Superior temporal gyrus (tissue), 1 donor: ENCODE measurements around the gene DNTT.
"Not testable (repeated sequence)": the region's sequence is repeated elsewhere in the genome, so short reads cannot be mapped to it uniquely, and the experiment has no call there.

ENCODE experiments used
- DNase-seq: peaks from one replicate; pipeline ENCODE4 v3.0.0-alpha.2; 2016; ENCODE audit errors: extremely low spot score

The DNTT gene

DNA sequence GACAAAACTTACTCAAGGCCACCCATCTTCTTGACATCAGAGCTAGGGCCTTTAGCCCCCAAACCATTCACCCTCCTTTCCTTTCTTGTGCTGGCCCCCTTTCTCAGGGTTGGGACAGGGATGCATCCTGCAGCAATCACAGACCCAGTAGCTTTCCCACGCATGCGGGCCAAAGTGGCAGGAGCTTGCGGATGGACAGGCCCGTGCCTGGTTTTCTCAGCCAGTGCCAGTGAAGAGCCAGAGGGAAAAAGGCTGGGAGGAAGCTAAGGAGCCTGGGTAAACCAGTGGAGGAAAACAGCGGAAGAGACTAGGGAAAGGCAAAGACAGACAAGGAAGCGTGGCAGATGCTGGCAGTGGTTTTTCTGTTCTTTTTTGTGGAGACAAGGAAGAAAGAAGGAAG, 27.8 kb upstream of the DNTT start:
- DNase-seq = no peak

DNA sequence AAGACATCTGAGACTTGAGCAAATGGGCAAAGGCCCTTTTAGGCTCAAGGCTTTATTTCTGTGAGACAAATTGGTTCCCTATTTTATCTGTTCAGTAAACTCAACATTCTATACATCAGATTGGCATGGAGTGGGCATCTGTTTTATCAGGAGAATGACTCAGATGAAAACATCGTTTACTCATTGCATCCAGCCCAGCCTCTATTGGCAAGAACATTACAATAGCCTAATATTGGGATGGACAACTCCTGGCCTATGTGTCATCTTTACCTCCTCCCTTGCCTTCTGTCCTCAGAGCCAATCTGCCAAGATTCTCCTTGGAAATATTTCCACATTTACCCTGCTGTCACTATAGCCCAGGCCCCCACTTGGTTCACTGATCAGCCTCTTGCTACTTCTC, 27.4 kb upstream of the DNTT start:
- DNase-seq = no peak

DNA sequence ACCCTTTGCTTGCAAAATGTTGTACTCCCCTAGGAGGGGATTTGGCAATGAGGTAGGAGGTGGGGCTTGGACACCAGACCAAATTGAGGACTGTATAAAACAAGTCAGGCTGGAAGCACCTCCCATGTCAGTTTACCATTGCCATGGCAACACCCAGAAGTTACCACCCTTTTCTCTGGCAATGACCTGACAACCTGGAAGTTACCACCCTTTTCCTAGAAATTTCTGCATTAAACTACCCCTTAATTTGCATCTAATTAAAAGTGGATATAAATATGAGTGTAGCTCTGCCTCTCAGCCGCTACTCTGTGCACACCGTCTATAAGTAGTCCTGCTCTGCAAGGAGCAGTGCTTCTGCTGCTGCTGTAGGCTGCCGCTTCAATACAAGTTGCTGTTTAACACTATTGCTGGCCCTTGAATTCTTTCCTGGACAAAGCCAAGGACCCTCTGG, 25.0 kb upstream of the DNTT start:
- DNase-seq = no peak

DNA sequence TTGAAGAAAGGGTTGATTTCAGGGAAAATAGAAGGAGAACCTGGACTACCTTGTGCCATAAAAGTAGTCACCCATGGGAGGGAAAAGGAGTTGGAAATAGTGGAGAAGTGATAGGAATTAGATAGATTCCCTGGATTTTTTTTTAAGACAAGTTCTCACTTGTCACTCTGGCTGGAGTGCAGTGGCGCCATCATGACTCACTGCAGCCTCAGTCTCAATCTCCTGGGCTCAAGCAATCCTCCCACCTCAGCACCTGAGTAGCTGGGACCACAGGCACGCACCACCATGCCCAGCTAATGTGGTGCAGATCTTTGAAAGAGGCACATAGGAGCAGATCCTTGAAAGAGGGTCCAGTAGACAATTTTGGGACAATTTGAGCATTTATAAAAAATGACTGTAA, 23.4 kb upstream of the DNTT start:
- DNase-seq = no peak

DNA sequence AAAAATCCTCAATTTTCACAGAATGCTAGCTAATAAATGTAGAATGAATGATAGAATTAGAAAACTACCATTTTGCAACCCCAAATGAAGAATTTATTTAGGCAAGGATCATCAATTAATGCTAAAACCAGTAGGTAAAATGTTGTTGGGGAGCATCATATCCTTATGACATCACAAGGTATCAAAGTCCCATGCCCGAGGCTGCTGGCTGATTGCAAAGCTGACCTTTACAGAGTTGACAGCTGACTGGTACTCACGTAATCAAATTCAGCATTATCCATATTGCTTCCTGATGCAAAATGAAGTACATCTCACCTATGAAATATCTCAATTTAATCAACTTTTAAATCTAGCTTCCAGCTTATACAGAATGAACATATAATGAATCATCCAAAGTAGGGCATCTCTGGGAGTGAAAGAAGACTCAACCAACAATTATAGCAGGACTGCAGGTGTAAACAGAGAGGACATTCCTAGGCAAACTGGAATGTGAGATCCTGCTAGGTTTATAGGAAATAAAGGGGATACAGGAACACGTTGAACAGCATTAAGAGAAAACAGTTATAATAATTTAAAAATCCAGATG, 22.7 kb upstream of the DNTT start:
- no peak for DNase-seq

DNA sequence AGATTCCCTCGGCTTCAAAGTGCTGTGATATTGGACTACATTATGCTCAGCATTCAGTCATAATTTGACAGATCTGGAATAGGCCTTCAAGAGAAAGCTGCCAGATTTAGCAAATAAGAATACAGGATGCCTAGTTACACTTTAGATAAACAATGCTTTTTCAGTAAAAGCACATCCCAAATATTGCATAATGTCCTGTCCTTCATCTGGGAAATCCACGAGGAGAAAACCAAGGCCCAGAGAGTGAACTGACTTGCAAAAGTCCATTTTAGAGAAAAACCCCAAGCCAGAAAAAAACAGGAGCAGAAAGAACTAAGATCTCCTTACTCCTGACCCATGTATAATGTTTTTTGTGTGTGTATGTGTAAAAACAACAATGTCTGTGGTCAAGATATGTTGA, 20.9 kb upstream of the DNTT start:
- DNase-seq = no peak

DNA sequence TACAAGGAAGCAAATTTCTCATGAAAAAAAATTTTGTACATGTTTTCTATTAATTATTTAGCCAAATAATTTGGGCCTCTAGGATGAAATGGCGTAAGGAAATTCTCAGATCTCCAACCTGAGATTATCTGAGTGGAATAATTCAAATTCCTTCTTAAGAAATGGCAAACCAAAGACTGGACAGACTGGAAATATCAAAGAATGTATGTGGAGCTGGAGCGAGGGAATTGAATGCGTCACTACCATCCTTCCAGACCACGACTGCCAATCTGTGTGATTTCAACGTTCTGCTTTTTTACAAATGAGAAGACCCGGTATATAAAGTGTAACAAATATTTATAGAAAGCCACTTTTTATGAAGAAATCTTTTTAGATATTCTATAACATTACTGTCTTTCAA, 20.5 kb upstream of the DNTT start:
- DNase-seq = no peak

DNA sequence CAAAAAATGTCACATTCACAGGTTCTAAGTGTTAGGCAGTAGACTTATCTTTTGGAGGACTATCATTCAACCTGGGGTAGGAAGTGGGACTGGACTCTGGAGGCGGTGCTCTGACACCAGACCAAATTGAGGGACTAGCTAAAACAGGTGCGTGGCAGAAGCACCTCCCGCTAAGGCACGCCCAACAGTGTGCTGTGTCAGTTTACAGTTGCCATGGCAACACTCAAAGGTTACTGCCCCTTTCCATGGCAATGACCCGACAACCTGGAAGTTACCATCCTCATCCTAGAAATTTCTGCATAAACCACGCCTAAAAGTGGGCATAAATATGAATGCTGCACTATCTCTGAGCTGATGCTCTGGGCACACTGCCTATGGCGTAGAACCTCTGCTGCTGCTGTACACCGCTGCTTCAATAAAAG, 18.9 kb upstream of the DNTT start:
- DNase-seq = no peak

DNA sequence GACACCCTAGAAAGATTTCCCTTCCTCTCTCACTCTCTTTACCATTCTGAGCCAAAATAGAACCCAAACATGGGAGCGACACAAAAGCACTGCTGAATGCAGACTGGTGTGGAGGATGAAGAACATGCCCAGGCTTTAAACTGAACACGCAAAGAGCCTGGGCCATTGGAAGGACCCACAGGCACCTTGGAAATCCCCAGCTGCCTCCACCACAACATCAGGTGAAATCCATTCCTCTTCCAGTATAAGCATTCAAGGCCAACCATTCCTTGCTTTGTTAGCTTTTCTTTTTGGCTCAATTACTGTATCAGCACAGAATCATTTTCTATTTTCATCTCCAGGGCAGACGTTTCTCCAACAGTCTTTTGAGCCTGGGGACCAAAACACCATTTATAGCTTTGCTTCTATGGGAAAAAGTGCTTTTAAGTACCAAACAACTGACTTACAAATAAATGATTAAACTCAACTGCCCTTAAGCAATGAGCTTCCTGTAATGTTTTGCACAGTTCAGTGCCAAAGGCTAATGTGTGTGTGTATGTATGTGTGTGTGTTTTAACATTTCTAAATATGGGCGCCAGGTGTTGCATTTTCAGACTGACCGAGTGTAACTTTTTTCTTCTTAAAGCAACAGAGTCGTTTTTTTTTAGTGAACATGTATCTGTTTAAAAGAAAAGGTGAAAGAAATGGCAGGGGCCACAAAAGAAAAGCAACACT, 16.7 kb upstream of the DNTT start:
- DNase-seq = no peak

DNA sequence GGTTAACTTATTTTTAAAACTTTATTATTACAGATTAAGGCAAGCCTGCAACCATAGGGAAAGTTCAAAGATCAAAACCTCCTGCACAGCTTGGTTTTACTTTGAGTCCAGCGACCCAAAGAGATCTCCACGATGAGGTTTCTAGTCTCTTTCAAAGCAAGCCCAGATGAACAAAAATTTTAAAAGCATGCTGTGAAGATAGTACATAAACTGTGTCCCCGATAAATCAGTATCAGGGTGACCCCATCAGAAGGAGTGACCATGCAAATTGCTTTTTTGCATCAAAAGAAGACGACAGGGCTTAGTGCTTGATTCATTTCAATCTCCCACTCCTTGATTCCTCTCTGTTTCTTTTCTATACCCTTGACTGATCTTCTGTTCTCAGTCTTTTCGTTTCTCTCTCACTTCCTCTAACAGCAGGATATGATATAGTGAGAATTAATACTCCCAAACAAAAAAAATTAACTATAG, 16.0 kb upstream of the DNTT start:
- DNase-seq = no peak

DNA sequence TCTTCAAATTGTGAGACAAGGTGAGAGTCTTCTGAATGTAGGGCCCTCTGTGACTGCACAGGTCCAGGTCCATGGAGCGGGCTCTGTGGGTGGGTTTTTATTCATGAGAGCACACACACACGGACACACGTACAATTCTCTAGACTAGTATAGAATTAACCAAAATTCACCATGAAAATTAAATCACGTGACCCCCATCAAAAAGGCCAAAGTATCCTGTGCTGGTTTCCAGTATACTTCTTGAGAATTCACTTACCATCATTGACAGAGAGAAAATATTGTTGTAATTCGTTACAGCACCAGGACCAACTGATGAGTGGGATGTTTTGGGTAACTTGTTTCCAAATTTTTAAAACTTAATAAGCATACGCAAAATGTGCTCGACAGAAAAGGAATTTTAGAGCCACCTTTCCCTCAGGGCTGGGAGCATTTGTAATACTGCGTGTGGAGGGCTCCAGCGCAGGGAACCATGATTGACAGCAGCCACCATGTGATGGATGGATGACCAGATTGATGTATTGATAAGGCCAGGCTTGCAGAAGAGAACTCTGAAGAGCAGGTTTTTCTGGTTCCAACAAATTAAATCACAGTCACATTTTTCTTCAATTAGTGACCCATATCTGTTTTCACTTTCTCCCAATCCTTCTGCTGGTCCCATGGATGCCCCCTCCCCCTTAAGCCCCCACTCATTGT, 14.9 kb upstream of the DNTT start:
- DNase-seq = no peak

DNA sequence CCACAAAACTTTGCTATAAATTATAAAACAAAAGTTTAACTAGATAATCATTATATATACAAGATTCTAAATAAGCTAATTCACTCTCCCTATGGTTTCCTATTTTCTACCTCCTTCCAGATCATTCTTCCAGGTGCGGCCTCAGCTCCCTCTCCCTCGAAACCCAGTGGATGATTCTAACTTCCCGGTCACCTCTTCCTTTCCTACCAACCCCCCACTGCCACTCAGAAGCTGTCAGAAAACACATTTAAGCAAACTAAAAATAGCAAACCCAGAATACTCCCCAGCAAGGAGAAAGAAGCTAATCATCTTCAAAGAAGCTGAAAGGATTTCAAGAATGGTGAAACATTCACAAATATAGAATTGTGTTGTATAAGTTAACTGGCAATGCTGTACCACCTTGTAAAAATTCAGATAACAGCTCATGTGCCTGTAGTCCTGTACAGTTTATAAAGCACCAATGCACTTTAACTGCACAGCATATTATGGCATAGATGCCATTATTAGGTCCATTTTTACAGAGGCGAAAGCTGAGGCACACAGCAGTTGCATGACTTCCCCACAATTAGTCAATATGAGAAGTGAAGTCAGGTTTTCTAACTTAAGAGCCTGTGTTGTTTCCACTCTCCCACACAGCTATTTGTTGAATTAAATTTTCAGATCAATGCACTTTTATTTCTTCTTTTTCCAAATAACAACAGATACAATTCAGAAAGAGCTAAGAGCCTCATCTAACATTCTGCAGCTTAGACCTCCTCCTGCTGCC, 13.7 kb upstream of the DNTT start:
- DNase-seq = no peak

DNA sequence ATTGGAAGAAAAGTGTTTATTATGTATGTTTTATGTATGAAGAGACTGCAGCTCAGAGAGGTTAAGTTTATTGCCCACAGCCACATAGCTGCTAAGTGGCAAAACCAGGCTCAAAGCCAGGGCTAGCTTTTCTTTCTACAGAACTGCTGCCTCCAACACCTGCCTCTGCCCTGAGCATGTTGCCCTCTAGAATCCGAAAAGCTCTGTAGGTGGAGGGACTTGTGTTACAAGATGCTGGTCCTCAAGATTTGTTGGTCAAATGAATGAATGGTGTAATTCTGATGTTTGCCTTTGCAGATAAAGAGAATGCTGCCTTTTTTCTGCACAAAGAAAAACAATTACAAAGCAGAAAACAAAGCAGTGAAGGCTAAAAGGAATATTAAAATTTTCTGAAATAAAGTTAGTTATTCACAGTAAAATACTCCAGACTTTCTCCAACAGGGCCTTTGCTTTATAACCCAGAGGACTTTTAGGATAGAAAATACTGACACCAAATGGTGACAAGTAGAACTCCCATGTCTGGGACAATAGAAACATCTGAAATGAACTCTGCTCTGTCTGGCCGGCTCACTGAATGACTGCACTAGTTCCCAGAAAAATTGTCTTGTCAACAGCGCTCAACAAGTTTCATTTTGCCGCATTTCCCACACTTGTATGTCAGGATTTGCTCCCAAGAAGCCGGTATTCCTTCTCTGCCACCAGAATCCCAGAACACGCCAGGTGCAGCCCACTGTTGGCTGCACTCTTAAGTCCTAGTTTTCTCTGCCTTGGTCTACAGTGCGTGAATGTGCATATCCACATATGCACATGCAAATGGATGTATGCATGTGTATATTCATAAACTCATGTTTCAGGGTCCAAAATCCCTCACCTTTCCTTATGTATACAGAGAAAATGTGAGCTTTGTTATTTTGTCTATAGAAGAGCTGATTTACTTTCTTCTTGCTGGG, 11.0 kb upstream of the DNTT start:
- peak; percentile 79 for DNase-seq

DNA sequence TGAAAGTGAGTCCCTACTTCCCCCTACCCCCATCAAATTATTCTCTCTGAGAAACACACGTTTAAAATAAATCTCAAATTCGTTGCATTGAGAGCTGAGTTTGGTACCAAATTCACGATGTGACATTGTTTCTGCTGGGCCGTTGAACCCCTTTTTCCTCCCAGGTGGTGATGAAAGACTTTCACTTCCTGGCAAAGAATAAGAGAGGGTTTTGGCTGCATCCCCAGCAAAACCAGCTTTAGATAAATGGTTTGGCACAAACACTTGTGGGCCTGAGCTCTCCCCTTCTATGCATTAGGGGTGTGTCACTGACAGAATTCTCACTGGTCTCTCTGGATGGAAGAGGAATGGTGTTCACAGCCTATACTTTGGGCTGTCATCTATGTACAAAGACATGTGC, 8.8 kb upstream of the DNTT start:
- no peak for DNase-seq

DNA sequence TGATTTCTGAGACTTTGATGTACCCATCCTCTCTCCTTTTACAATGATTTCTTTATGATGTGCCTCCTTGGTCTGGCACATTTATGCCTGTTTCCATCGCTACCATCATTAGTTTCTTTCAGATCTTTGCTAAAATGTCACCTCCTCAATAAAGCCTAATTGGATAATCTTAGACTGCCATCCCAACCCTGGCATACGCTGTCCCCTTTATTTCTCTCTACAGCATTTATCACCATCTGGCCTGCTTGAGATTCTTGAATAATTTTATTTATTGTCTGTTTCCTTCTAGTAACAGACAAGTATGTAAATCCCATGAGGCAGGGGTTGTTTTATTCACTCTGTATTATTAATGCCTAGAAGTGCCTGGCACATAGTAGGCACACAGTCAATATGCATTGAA, 6.7 kb upstream of the DNTT start:
- DNase-seq = no peak

DNA sequence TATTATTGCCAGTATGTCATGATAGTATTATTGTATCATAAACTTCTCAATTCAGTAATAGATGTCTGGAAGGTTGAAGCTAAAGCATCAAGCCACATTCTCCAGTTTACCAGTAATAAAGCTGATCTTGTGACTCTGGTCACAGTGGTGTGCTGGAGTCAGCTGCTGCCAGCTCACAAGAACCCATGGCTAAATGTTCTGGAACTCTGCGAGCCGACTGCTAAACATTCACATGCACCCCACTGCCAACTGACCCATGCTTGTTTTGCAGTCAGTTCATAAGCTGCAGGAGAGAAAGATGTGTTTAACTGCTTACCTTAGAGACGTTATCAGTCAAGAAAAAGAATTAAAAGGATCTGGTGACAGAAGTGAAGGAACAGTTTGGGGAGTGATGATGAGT, 5.9 kb upstream of the DNTT start:
- DNase-seq = no peak

DNA sequence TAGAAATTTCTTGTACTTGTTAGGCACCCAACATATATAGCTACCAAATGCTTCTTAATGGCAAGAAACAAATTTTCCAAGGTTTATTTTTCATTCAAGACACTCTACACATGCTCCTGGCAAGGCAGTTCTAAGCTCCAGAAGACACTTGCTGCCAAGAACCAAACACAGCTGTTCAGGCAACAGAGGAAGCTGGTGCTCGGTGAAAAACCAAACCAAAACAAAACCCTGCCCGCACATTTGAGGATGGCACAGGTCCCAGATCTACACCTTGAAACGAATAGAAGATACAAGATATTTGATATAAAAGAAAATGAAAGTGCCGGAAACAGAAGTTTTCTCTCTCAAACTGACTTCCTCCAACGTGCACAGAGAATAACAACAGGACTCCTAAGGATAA, 4.9 kb upstream of the DNTT start:
- peak; percentile 24 for DNase-seq

DNA sequence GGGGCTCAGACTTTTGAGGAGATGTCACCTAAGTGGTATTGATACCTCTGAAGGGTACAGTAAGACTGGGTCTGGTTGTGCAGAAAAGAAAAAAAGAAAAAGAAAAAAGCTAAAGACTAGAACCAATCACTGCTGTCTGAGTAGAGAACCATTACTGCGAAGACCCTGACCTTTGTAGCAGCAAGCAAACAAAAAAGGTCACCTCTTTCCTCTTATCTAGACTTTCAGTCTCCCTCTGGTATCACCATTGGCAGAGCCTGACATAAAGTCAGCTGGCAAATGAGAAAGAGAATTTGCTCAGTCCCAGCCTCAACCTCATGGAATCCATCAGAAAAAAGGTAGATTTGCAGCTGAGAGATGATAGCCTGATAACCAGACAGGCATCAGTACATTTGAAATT, 2.6 kb upstream of the DNTT start:
- DNase-seq = no peak

DNA sequence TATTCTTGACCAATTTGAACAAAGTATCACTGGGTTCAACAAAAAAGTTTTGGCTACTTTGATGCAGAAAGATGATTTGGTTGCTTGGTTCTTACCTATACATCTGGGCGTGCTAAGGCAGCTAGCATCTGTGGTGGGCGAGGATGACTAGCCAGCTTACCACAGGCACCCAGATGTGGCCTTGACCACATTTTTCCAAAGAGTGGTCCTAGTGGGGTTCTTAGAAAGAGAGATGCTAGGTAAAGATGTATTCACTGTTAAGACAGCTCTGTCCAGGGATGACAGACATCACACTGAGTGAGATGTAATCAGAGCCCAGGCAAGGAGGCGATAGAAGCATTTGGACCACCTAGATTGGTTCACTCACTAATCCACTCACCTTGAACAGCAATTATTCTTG, 785 bp downstream of the DNTT start:
- DNase-seq = no peak

DNA sequence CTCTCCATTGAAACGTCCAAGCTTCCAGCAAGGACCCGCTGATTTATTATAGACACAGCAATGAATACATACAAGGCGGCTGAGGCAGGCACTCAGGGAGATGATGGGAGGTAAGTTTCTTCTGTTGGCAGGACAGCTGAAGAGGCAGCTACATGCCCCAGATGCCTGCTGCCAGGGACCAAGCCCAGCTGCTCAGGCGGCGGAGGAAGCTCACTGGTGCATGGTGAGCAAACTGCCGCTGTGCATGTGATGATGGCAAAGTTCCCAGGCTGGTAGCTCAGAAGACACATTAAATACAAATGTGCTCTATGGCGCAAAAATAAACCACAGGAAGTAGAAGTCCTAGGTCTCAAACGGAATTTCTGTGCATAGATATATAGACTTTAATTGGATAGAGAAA, 2.3 kb downstream of the DNTT start:
- peak; percentile 42 for DNase-seq

DNA sequence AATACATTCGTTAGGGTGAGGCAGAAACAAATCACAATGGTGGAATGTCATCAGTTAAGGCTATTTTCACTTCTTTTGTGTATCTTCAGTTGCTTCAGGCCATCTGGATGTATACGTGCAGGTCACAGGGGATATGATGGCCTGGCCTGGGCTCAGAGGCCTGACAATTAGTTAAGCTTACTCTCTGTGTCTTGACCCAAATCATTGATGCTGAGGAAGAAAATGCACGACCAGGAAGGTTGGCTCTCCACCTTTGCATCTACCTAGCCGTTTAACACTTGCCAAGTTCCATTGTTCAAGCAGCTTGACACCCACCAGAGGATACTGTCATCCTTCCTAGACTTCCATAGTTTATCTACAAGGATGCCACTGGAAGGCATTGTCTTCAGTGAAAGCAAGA, 4.6 kb downstream of the DNTT start:
- DNase-seq = not testable (repeated sequence)
